Activated gamma-delta T cell treated with anti-CD3 and anti-CD28 coated beads, Interleukin-2, amount 50 U/mL, for 16 hours (primary cell): ENCODE results near the gene ATP2C2.
"Not testable (repeated sequence)": the region's sequence is repeated elsewhere in the genome, so short reads cannot be mapped to it uniquely, and the experiment has no call there.

Experiments
- DNase-seq: peaks from one replicate; pipeline ENCODE4 v3.0.0-alpha.2; 2020; ENCODE audit warnings: low read depth

Gene ATP2C2

DNA sequence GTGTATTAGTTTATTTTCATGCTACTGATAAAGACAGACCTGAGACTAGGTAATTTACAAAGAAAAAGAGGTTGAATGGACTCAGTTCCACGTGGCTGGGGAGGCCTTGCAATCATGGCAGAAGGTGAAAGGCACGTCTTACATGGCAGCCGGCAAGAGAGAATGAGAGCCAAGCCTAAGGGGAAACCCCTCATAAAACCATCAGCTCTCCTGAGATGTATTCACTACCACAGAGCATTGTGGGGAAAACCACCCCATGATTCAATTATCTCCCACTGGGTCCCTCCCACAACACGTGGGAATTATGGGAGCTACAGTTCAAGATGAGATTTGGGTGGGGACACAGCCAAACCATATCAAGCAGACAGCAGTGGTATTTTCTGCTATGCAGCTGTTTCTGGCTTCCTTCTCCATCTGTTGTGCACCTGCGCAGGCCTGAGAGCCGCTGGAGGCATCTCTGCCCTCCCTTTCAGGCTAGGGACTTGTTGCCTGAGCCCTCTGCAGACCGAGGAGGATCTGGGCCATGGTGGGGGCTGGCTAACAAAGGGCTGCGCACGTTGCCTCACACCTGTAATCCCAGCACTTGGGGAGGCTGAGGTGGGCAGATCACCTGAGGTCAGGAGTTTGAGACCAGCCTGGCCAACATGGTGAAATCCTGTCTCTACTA, 82.8 kb downstream of the ATP2C2 start:
- DNase-seq = not testable (repeated sequence)

- DNase-seq = no peak
Measured at GRCh38 chr16:84451781-84452180, 83.4 kb downstream of the ATP2C2 start.

DNA sequence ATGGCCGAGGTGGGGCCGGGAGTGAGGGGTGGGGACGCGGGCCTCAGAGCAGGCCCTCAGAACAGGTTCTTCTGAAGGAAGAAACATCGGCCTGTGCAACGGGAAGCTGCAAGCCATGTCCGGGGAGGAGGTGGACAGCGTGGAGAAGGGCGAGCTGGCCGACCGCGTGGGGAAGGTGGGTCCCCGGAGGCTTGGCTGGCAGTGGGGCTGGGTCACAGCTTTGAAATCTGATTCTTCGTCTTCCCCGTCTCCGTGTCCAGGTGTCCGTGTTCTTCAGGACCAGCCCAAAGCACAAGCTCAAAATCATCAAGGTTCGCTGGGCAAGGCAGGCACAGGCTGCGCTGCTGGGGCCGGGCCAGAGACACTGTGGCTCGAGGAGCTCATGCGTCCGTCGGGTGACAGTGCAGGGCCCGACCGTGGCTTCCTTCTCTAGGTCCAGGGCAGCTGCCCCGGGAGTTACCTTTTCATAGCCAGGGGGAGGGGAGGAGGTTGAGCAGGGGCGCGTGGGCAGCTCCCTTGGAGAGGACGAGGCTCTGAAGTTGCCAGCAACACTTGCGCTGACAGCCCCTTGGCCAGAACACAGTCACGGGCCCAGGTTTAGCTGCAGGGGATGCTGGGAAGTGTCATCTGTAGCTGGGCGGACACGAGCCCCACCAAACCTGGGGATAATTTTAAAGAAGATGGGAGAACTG, 84.9 kb downstream of the ATP2C2 start:
- DNase-seq = no peak

DNA sequence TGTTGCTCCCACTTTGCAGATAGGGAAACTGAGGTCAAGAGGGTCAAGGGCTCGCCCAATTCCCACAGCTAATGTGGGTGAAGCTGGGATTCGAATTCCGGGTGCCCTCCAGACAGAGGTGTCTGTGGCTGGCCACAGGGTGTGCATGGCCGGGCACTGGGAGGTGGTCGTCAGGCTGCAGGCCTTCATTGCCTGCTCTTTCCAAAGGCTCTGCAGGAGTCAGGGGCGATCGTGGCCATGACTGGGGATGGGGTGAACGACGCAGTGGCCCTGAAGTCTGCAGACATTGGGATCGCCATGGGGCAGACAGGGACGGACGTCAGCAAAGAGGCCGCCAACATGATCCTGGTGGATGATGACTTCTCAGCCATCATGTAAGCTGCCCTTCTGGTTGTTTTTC, 86.3 kb downstream of the ATP2C2 start:
- DNase-seq = no peak

- DNase-seq = no peak
Measured at GRCh38 chr16:84455031-84455430, 86.7 kb downstream of the ATP2C2 start.

- no peak for DNase-seq
Measured at GRCh38 chr16:84458606-84459532, 90.5 kb downstream of the ATP2C2 start.

GRCh38 chr16:84459533-84459894, 91.2 kb downstream of the ATP2C2 start:
- DNase-seq = no peak

- DNase-seq = no peak
Measured at GRCh38 chr16:84459941-84460405, 91.6 kb downstream of the ATP2C2 start.

DNA sequence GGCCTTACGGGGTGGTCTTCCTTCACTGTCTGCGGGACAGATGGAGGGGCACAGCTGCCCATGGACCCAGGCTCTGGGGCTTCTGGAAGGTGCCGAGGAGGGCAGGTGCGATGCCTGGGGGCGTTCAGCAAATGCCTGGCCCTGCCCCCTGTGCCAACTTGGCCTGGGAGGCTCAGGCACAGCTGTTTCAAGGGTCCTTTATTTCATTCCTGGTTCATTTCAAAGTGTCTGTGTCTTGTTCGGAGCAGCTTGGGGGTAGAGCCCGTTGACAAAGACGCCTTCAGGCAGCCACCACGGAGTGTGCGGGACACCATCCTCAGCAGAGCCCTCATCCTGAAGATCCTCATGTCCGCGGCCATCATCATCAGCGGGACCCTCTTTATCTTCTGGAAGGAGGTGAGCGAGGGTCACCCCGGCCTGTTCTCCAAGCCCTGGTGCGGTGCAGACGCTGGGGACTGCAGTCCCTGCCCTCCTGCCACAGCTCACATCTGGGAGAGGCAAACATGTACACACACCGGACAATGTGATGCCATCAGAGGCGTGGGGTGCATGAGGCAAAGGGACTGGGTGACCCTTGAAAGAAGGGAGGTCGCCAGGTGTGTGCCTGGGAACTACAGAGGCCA, 92.2 kb downstream of the ATP2C2 start:
- no peak for DNase-seq

- no peak for DNase-seq
Measured at GRCh38 chr16:84461029-84461412, 92.7 kb downstream of the ATP2C2 start.

GRCh38 chr16:84461413-84462295, 93.3 kb downstream of the ATP2C2 start:
- DNase-seq = no peak

GRCh38 chr16:84462296-84463210, 94.2 kb downstream of the ATP2C2 start:
- no peak for DNase-seq

GRCh38 chr16:84463221-84463620, 94.9 kb downstream of the ATP2C2 start:
- no peak for DNase-seq

DNA sequence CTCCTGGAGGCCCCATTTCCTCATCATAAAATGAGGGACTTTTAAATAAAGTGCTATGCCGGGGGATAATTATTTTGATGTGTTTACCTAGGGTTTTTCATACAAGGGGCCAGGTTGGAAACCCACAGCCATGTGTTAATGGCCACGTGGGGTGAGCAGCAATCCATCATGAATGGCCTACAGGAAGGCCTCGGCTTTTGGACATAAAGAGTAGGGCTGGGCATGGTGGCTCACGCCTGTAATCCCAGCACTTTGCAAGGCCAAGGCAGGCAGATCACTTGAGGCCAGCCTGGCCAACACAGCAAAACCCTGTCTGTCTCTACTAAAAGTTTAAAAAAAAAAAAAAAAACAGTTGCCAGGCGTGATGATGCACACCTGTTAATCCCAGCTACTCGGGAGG, 95.8 kb downstream of the ATP2C2 start:
- no peak for DNase-seq

DNA sequence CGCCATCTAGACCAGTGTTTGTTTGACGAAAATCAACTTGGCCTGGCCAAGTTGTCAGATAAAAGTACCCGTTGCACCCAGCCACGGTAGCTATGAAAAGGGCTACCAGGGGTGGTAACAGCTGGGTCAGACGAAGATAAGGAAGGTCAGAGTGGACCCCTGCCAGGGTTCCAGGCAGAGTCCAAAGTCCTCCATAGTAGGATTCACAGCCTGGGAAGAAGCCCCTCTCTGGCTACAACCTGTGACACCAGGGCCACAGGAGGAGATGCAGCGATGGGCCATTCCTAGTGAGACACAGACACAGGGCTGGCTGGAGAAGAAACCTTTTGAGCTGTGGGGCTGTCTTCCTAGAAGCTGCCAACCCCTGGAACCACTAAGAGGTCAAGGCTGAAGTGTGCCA, 96.8 kb downstream of the ATP2C2 start:
- DNase-seq = no peak

GRCh38 chr16:84466692-84467091, 98.4 kb downstream of the ATP2C2 start:
- no peak for DNase-seq

DNA sequence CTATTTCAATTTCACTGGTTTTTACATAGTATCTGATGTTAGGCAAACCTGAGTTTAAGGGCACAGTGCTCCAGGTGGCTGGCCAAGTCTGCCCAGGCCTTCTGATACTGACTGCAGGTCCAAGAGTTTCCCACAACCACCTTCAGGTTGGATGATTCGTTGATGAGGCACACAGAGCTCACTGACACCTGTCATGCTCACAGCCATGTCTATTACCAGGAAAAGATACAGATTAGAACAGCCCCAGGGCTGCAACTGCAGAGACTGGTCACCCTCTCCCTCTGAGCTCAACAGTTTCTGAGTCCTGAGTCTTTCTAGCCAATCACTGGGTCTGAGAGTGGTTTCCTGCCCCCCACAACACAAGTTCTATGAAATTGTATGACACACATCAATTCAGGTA, 98.9 kb downstream of the ATP2C2 start:
- DNase-seq = no peak

GRCh38 chr16:84467709-84468108, 99.4 kb downstream of the ATP2C2 start:
- no peak for DNase-seq

DNA sequence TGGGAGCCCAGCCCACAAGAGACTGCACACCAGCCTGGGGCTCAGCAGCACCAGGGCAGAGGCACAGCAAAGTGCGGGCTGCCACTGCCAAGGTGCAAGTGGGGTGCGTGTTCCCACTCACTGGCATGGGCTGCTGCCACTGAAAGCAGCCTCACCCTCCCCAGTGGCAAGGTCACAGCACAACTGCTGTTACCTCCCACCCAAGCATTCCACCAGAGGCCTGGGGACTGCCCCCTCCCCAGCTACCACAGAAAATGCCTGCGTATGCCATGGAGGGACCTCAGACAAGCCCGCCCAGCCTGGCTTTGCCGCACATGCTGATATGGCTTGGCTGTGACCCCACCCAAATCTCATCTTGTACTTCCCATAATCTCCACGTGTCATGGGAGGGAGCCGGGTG, 103.0 kb downstream of the ATP2C2 start:
- DNase-seq = no peak

- no peak for DNase-seq
Measured at GRCh38 chr16:84471966-84472365, 103.6 kb downstream of the ATP2C2 start.
